Suprapubic skin (tissue), 4 donors: ENCODE data around the gene IGFLR1. TPM values are rescaled to one million over a fixed set of nuclear protein-coding genes. Genes with fewer than 3 reads are reported as not detected.

Experiments used
- DNase-seq, 2 donors: peaks; one replicate each; pipeline ENCODE4 v3.0.0-alpha.2; 2019; ENCODE audit warnings: low spot score in 2 of 2
- H3K27ac ChIP-seq: fragments of 200-600 bp; sonication (generic); one replicate; pipeline ENCODE4 v1.5.1; 2019
- H3K27me3 ChIP-seq: fragments of 200-600 bp; sonication (generic); one replicate; pipeline ENCODE4 v1.5.1; 2019
- H3K36me3 ChIP-seq: fragments of 200-600 bp; sonication (generic); one replicate; pipeline ENCODE4 v1.5.1; 2019
- H3K4me1 ChIP-seq: fragments of 200-600 bp; sonication (generic); one replicate; pipeline ENCODE4 v1.5.1; 2019
- H3K4me3 ChIP-seq: fragments of 200-600 bp; sonication (generic); one replicate; pipeline ENCODE4 v1.5.1; 2019; ENCODE audit warnings: mild to moderate bottlenecking
- H3K9me3 ChIP-seq: fragments of 200-600 bp; sonication (generic); one replicate; pipeline ENCODE4 v1.5.1; 2019
- CTCF ChIP-seq, 2 donors: fragments of 200-600 bp in 1 of 2; fragments of 450-650 bp in 1 of 2; sonication (generic) in 1 of 2; IDR thresholded peaks; one replicate each; pipeline ENCODE4 v1.5.1; 2016 to 2019; ENCODE audit warnings: antibody characterized with exemption in 2 of 2, mild to moderate bottlenecking in 1 of 2, moderate library complexity in 1 of 2
- EP300 ChIP-seq: sonication (generic); formaldehyde crosslinking; IDR thresholded peaks from one replicate; pipeline ENCODE4 v1.6.1; 2017; ENCODE audit warnings: antibody characterized with exemption
- POLR2A ChIP-seq, 2 donors: fragments of 450-650 bp; IDR thresholded peaks; one replicate each; pipeline ENCODE4 v1.6.1; 2017; ENCODE audit warnings: antibody characterized with exemption in 2 of 2, mild to moderate bottlenecking in 2 of 2, moderate library complexity in 2 of 2
- POLR2AphosphoS5 ChIP-seq, 3 donors: sonication (generic); formaldehyde crosslinking; IDR thresholded peaks; one replicate each; pipeline ENCODE4 v1.6.1; 2017; ENCODE audit warnings: antibody characterized with exemption in 3 of 3
- WGBS: methylation state at CpG from one replicate; pipeline ENCODE4 v1.1.5; 2018; 5-methylcytosine and 5-hydroxymethylcytosine counted together
- total RNA-seq, 4 donors: library from RNA; depleted of rRNA; stranded (reverse); fragments of >200 nt; gene quantifications; one replicate each; pipeline ENCODE4 v1.1.0, GENCODE V29; 2016

IGFLR1 gene
- total RNA-seq, 4 donors from 2014 or later, result 3.3 to 8.5 (median 6.9) TPM

GRCh38 chr19:35738021-35738886 is 4.0 kb downstream of the IGFLR1 start:
- Histone ChIP-seq H3K27ac (no peak overlapping the region), H3K9me3 (no peaks in the 10 kb centered on the region), H3K36me3 (peaks cover 56% of the 10 kb centered on the region), H3K4me1 (peaks cover 17% of the 10 kb centered on the region), H3K27me3 (no peaks in the 10 kb centered on the region), H3K4me3 (no peak overlapping the region)
- TF ChIP-seq POLR2AphosphoS5 (IDR thresholded peaks at IDR 0.05) (no peak), CTCF (IDR thresholded peaks at IDR 0.05) (no peak), POLR2A (IDR thresholded peaks at IDR 0.05) (no peak), EP300 (no peak)
- WGBS, result 88% methylated on average over 32 of the region's 37 CpGs
- no peak for DNase-seq

GRCh38 chr19:35736913-35737886 is 5.1 kb downstream of the IGFLR1 start:
- WGBS, result 79% methylated on average over 15 of the region's 22 CpGs
- no peak overlapping the region for H3K4me3 ChIP-seq
- no peak overlapping the region for H3K27ac ChIP-seq
- H3K36me3 ChIP-seq, result peaks cover 60% of the 10 kb centered on the region
- peaks cover 20% of the 10 kb centered on the region for H3K4me1 ChIP-seq
- H3K27me3 ChIP-seq, result no peaks in the 10 kb centered on the region
- H3K9me3 ChIP-seq, result no peaks in the 10 kb centered on the region
- DNase-seq, result no peak
- TF ChIP-seq CTCF (IDR thresholded peaks at IDR 0.05) (peak in 1 of 2 donors; percentile 7), POLR2A (IDR thresholded peaks at IDR 0.05) (no peak)

GRCh38 chr19:35734889-35735288 is 7.4 kb downstream of the IGFLR1 start:
- Histone ChIP-seq H3K9me3 (no peaks in the 10 kb centered on the region), H3K4me3 (no peak overlapping the region), H3K27ac (no peak overlapping the region), H3K4me1 (peaks cover 20% of the 10 kb centered on the region), H3K36me3 (peaks cover 83% of the 10 kb centered on the region), H3K27me3 (no peaks in the 10 kb centered on the region)
- 83% methylated on average over 5 of the region's 5 CpGs for WGBS
- DNase-seq, result no peak
- TF ChIP-seq POLR2AphosphoS5 (IDR thresholded peaks at IDR 0.05), result no peak

GRCh38 chr19:35734273-35734672 is 8.0 kb downstream of the IGFLR1 start:
- no peak overlapping the region for H3K27ac ChIP-seq
- DNase-seq, result no peak
- H3K4me1 ChIP-seq, result peaks cover 15% of the 10 kb centered on the region
- no peaks in the 10 kb centered on the region for H3K27me3 ChIP-seq
- peaks cover 89% of the 10 kb centered on the region for H3K36me3 ChIP-seq
- no peak overlapping the region for H3K4me3 ChIP-seq
- TF ChIP-seq POLR2AphosphoS5 (IDR thresholded peaks at IDR 0.05) (no peak), CTCF (IDR thresholded peaks at IDR 0.05) (no peak), EP300 (no peak), POLR2A (IDR thresholded peaks at IDR 0.05) (no peak)
- H3K9me3 ChIP-seq, result no peaks in the 10 kb centered on the region
- 92% methylated on average over 8 of the region's 8 CpGs for WGBS

GRCh38 chr19:35733180-35734125 is 8.8 kb downstream of the IGFLR1 start:
- peaks cover 92% of the 10 kb centered on the region for H3K36me3 ChIP-seq
- no peak overlapping the region for H3K27ac ChIP-seq
- H3K27me3 ChIP-seq, result no peaks in the 10 kb centered on the region
- TF ChIP-seq POLR2A (IDR thresholded peaks at IDR 0.05) (no peak), POLR2AphosphoS5 (IDR thresholded peaks at IDR 0.05) (no peak), CTCF (IDR thresholded peaks at IDR 0.05) (no peak), EP300 (no peak)
- WGBS, result 90% methylated on average over 22 of the region's 35 CpGs
- peaks cover 15% of the 10 kb centered on the region for H3K4me1 ChIP-seq
- H3K9me3 ChIP-seq, result no peaks in the 10 kb centered on the region
- no peak overlapping the region for H3K4me3 ChIP-seq
- no peak for DNase-seq
